Mesendoderm (in vitro differentiated cells): ENCODE results near the gene ATP10B.
"Not testable (repeated sequence)": the region's sequence is repeated elsewhere in the genome, so short reads cannot be mapped to it uniquely, and the experiment has no call there.

Experiments
- DNase-seq: peaks from one replicate; pipeline ENCODE4 v3.0.0; 2013
- H2AK5ac ChIP-seq: 2 replicates; pipeline ENCODE4 v1.6.1; 2013; ENCODE audit warnings: low read length, inconsistent platforms
- H2BK120ac ChIP-seq: 2 replicates; pipeline ENCODE4 v1.6.1; 2013; ENCODE audit warnings: low read depth, mild to moderate bottlenecking, low read length, moderate library complexity, mixed read lengths
- H2BK15ac ChIP-seq: replicated peaks from 2 replicates; pipeline ENCODE4 v1.6.1; 2013; ENCODE audit warnings: low read depth, mild to moderate bottlenecking, moderate library complexity
- H2BK5ac ChIP-seq: 2 replicates; pipeline ENCODE4 v1.6.1; 2013; ENCODE audit warnings: low read length, inconsistent platforms
- H3K18ac ChIP-seq: 2 replicates; pipeline ENCODE4 v1.6.1; 2013; ENCODE audit warnings: mild to moderate bottlenecking, low read length, mixed read lengths
- H3K23ac ChIP-seq: one replicate; pipeline ENCODE4 v1.6.1; 2013; ENCODE audit warnings: low read length
- H3K27ac ChIP-seq: 2 replicates; pipeline ENCODE4 v1.5.1; 2013; ENCODE audit warnings: low read depth, mild to moderate bottlenecking, inconsistent platforms, low read length, moderate library complexity
- H3K27me3 ChIP-seq: 2 replicates; pipeline ENCODE4 v1.6.1; 2013; ENCODE audit warnings: low read length, control low read depth, mild to moderate bottlenecking, inconsistent platforms; ENCODE audit not compliant: insufficient read depth, poor library complexity
- H3K36me3 ChIP-seq: 2 replicates; pipeline ENCODE4 v1.6.1; 2013; ENCODE audit warnings: low read length, inconsistent platforms; ENCODE audit not compliant: control insufficient read depth, insufficient read depth
- H3K4ac ChIP-seq: one replicate; pipeline ENCODE4 v1.6.1; 2013; ENCODE audit warnings: low read depth, mild to moderate bottlenecking, low read length, moderate library complexity
- H3K4me1 ChIP-seq: 2 replicates; pipeline ENCODE4 v1.6.1; 2013; ENCODE audit warnings: low read depth, low read length, inconsistent platforms; ENCODE audit not compliant: control insufficient read depth
- H3K4me2 ChIP-seq: 2 replicates; pipeline ENCODE4 v1.6.1; 2013; ENCODE audit warnings: low read length
- H3K4me3 ChIP-seq: 2 replicates; pipeline ENCODE4 v1.5.1; 2013; ENCODE audit warnings: mild to moderate bottlenecking, low read length
- H3K56ac ChIP-seq: one replicate; pipeline ENCODE4 v1.6.1; 2013; ENCODE audit warnings: low read length
- H3K79me1 ChIP-seq: 2 replicates; pipeline ENCODE4 v1.6.1; 2013; ENCODE audit warnings: low read length, inconsistent platforms
- H3K79me2 ChIP-seq: 2 replicates; pipeline ENCODE4 v1.6.1; 2013; ENCODE audit warnings: mild to moderate bottlenecking, low read length; ENCODE audit not compliant: control insufficient read depth, insufficient read depth
- H3K9ac ChIP-seq: 2 replicates; pipeline ENCODE4 v1.6.1; 2013; ENCODE audit warnings: low read length, inconsistent platforms
- H4K5ac ChIP-seq: one replicate; pipeline ENCODE4 v1.6.1; 2013; ENCODE audit warnings: low read length
- H4K8ac ChIP-seq: one replicate; pipeline ENCODE4 v1.6.1; 2013; ENCODE audit warnings: low read depth, mild to moderate bottlenecking, control low read depth, low read length, moderate library complexity
- whole genome bisulfite sequencing: extraction: QIAGEN DNeasy Blood & Tissue Kit; methylation state at CpG from one replicate; pipeline ENCODE4 v1.1.7; 2013; ENCODE audit warnings: low lambda C conversion rate, missing lambda C conversion rate; ENCODE audit not compliant: insufficient coverage; ENCODE audit errors: extremely low coverage; 5-methylcytosine and 5-hydroxymethylcytosine counted together

The ATP10B gene

GRCh38 chr5:160873560-160874200 is 21.7 kb upstream of the ATP10B start:
- not testable (repeated sequence) for H3K79me2 ChIP-seq, H3K27ac ChIP-seq, H3K4ac ChIP-seq, H2BK120ac ChIP-seq, H3K4me3 ChIP-seq, H3K36me3 ChIP-seq, H4K5ac ChIP-seq, H3K27me3 ChIP-seq, H3K18ac ChIP-seq, H3K4me2 ChIP-seq, H2BK15ac ChIP-seq, H4K8ac ChIP-seq, H2AK5ac ChIP-seq, H3K79me1 ChIP-seq, H3K23ac ChIP-seq, H3K4me1 ChIP-seq, H2BK5ac ChIP-seq
- H3K56ac ChIP-seq: peak overlapping the region; percentile 74
- WGBS: no CpG with 5 or more reads among the region's 21 CpGs
- DNase-seq: peak; percentile 2
- H3K9ac ChIP-seq: peak overlapping the region; percentile 47

DNA sequence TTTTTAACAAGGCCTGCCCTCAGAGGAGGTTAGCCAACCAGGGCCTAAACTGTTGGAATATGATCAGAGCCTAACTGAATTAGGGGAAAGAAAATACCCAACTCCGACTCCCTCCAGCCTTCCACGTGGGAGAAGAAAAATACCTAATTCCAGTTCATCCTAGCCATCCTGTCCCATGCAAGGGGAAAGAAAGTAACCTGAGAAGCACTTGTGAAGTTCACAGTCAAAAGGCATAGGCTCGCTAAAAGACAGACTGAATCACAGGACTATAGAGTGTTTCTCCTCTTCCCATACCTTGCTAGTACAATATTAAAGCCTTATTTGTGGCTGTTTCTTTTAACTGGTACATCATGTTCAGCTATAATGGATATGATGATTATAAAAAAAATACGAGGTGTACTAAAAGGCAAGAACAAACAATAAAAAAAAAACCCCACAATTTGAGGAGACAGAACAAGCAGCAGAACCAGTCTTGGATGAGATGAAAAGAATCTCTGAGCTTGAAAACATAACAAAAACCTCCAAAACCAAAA is 18.0 kb upstream of the ATP10B start:
- peak overlapping the region; percentile 75 for H3K18ac ChIP-seq
- no peak overlapping the region for H2AK5ac ChIP-seq
- no peak overlapping the region for H3K4me2 ChIP-seq
- no peak overlapping the region for H3K4me3 ChIP-seq
- H3K79me2 ChIP-seq: no peaks in the 10 kb centered on the region
- no peak overlapping the region for H4K8ac ChIP-seq
- no peaks in the 10 kb centered on the region for H3K36me3 ChIP-seq
- no peak overlapping the region for H3K27ac ChIP-seq
- H3K4me1 ChIP-seq: no peaks in the 10 kb centered on the region
- no peak overlapping the region for H4K5ac ChIP-seq
- no peaks in the 10 kb centered on the region for H3K27me3 ChIP-seq
- H3K4ac ChIP-seq: no peak overlapping the region
- H3K23ac ChIP-seq: no peak overlapping the region
- H3K9ac ChIP-seq: no peak overlapping the region
- no peaks in the 10 kb centered on the region for H3K79me1 ChIP-seq
- peak; percentile 19 for DNase-seq
- H2BK120ac ChIP-seq: no peak overlapping the region
- H3K56ac ChIP-seq: no peak overlapping the region
- H2BK15ac ChIP-seq: no peak overlapping the region
- no CpG with 5 or more reads among the region's 4 CpGs for WGBS
- no peak overlapping the region for H2BK5ac ChIP-seq

DNA sequence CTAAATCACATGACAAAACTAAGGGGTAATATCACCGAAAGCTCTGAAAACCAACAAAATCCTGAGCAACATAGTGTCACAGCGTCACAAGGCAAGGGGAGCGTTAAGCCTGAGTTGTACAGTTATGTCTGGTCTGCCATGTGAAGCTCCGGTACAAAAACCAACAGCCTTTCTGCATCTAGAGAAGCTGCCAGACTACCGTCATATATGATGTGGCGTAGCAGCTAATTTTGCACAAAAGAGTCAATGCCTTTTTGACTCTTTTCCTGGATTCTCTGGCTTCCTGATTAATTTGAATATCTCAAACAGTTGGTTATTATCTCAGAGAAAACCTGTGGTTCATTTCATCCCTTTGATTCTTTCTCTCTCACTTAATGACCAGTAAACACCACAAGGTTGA is 16.0 kb upstream of the ATP10B start:
- no peak overlapping the region for H3K4me2 ChIP-seq
- no peak overlapping the region for H2BK15ac ChIP-seq
- H2BK120ac ChIP-seq: no peak overlapping the region
- no peaks in the 10 kb centered on the region for H3K79me2 ChIP-seq
- H2AK5ac ChIP-seq: no peak overlapping the region
- H4K5ac ChIP-seq: no peak overlapping the region
- no peaks in the 10 kb centered on the region for H3K27me3 ChIP-seq
- no CpG with 5 or more reads among the region's 6 CpGs for WGBS
- H3K9ac ChIP-seq: no peak overlapping the region
- H3K56ac ChIP-seq: no peak overlapping the region
- H3K23ac ChIP-seq: no peak overlapping the region
- no peak for DNase-seq
- H3K4me1 ChIP-seq: no peaks in the 10 kb centered on the region
- no peak overlapping the region for H2BK5ac ChIP-seq
- no peak overlapping the region for H3K18ac ChIP-seq
- no peak overlapping the region for H3K27ac ChIP-seq
- no peak overlapping the region for H4K8ac ChIP-seq
- H3K4ac ChIP-seq: no peak overlapping the region
- no peaks in the 10 kb centered on the region for H3K36me3 ChIP-seq
- no peaks in the 10 kb centered on the region for H3K79me1 ChIP-seq
- H3K4me3 ChIP-seq: no peak overlapping the region

DNA sequence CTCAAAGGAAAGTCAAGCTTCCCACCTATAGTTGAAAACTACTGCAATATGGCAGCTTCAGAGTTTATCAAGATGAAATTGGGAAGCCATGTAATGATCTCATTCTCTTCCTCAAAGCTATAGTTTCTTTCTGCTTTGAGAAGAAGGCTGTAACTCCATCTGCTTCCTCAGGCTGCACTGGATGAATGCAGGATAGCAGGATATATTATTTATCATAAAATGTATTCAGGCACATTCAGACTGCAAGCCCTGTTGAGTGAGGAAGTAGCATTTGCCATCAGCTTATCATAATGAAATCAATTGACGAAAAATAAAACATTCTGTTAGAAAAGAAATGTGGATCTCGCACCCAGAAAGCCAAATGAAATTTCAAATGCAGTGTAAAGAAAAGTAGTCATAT is 560 bp downstream of the ATP10B start:
- H3K18ac ChIP-seq: no peak overlapping the region

GRCh38 chr5:160850421-160850820 is 1.6 kb downstream of the ATP10B start:
- peak; percentile 32 for DNase-seq
- H3K4me3 ChIP-seq: no peak overlapping the region
- no peaks in the 10 kb centered on the region for H3K27me3 ChIP-seq
- H3K23ac ChIP-seq: no peak overlapping the region
- no peak overlapping the region for H3K56ac ChIP-seq
- no peak overlapping the region for H3K4ac ChIP-seq
- WGBS: no CpG with 5 or more reads among the region's 3 CpGs
- H3K79me2 ChIP-seq: no peaks in the 10 kb centered on the region
- no peak overlapping the region for H3K4me2 ChIP-seq
- no peak overlapping the region for H2AK5ac ChIP-seq
- no peak overlapping the region for H2BK120ac ChIP-seq
- H2BK5ac ChIP-seq: no peak overlapping the region
- no peaks in the 10 kb centered on the region for H3K36me3 ChIP-seq
- H4K5ac ChIP-seq: no peak overlapping the region
- H2BK15ac ChIP-seq: no peak overlapping the region
- no peaks in the 10 kb centered on the region for H3K4me1 ChIP-seq
- H4K8ac ChIP-seq: no peak overlapping the region
- no peak overlapping the region for H3K18ac ChIP-seq
- H3K27ac ChIP-seq: no peak overlapping the region
- H3K9ac ChIP-seq: no peak overlapping the region
- no peaks in the 10 kb centered on the region for H3K79me1 ChIP-seq

More for the DNA sequence above, 560 bp downstream of the ATP10B start:
- no peak for DNase-seq
- Histone ChIP-seq H3K4ac (no peak overlapping the region), H2BK5ac (no peak overlapping the region), H2BK15ac (no peak overlapping the region), H3K4me1 (no peaks in the 10 kb centered on the region), H3K27me3 (no peaks in the 10 kb centered on the region), H4K5ac (no peak overlapping the region), H3K36me3 (no peaks in the 10 kb centered on the region), H3K79me1 (no peaks in the 10 kb centered on the region), H3K23ac (no peak overlapping the region), H3K4me3 (no peak overlapping the region), H4K8ac (no peak overlapping the region), H3K27ac (no peak overlapping the region), H3K4me2 (no peak overlapping the region), H3K9ac (no peak overlapping the region), H3K79me2 (no peaks in the 10 kb centered on the region), H2AK5ac (no peak overlapping the region), H2BK120ac (no peak overlapping the region), H3K56ac (no peak overlapping the region)
- WGBS: no CpG with 5 or more reads among the region's 2 CpGs
